Omental fat pad (tissue), 4 donors: ENCODE data around the gene MRGPRD. TPM values are rescaled to one million over a fixed set of nuclear protein-coding genes. Genes with fewer than 3 reads are reported as not detected.
A peak's percentile ranks its signal among the peaks of the same experiment; 100 is the strongest.

Experiments used
- ATAC-seq: fragments of 150-250 bp; one replicate; pipeline ENCODE4 v1.9.1; 2016; ENCODE audit warnings: mild to moderate bottlenecking, moderate library complexity; ENCODE audit not compliant: low FRiP score
- DNase-seq: peaks from one replicate; pipeline ENCODE4 v3.0.0-alpha.2; 2019; ENCODE audit warnings: low spot score
- CTCF ChIP-seq, 3 donors: fragments of 450-650 bp; IDR thresholded peaks; one replicate each; pipeline ENCODE4 v1.5.1; 2016 to 2017; ENCODE audit warnings: antibody characterized with exemption in 3 of 3, mild to moderate bottlenecking in 3 of 3, moderate library complexity in 2 of 3
- total RNA-seq, 4 donors: library from RNA; depleted of rRNA; stranded (reverse); fragments of >200 nt; gene quantifications; one replicate each; pipeline ENCODE4 v1.1.0, GENCODE V29; 2016

The MRGPRD gene
- total RNA-seq, 4 donors from 2014 or later, result not detected

- ATAC-seq (no peak), DNase-seq (no peak)
- TF ChIP-seq CTCF (IDR thresholded peaks at IDR 0.05), result no peak
Measured at GRCh38 chr11:69005631-69006368, 25.0 kb upstream of the MRGPRD start.

DNA sequence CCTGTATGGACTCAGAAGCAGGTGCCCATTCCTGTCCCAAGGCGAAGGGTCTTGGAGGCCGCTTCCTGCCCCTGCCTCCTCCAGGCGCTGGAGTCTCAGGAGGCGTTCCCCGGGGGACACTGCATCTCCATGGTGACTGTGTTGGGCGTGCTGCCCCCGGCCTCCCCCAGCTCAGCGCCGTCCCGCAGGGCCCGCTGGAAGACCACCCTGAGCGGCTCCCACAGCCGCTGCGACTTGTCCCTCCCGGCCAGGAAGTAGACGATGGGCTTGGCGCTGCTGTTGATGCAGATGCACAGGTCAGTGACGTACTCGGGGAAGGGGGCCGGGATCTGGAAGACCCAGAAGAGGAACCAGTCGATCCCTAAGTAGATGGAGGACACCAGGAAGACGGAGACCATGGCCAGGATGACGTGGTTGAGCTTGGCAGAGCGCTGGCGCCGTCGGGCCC, 24.4 kb upstream of the MRGPRD start:
- ATAC-seq, result no peak
- no peak for DNase-seq
- no peak for TF ChIP-seq CTCF (IDR thresholded peaks at IDR 0.05)

DNA sequence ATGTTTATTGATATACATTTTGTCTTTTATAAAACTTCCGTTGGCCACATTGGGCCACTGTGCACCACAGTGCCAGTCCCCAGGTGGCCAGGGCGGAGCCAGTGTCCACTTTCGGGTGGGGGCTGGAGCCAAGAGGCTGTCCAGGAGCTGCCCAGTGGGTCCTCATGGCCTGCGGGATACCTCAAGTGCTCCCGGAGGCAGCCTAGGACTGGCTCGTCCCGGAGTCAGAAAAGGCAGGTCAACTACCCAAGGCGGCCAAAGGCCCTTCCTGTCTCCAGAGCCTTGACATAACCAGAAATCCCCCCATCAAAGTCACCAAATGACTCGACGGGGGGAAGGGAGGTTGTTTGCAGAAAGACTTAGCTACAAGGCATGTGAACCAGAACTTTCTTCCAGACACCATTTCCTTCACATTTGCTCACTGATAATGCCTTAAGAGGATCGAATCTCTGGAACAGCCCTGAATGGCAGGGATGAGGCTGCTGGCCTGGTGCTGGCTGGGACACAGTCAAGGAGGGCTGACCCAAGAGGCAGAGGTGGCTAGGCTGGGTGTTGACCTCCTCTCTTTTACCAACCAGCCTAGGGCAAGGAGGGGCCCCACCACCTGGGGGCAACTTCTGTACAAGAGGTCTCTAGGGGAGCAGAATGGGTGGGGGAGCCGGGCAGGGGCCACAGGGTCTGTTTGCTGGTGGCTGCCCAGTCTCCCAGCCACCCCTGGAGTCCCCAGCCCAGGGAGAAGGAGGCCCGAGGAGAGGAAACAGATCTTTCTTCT, 23.8 kb upstream of the MRGPRD start:
- no peak for DNase-seq
- no peak for TF ChIP-seq CTCF (IDR thresholded peaks at IDR 0.05)

DNA sequence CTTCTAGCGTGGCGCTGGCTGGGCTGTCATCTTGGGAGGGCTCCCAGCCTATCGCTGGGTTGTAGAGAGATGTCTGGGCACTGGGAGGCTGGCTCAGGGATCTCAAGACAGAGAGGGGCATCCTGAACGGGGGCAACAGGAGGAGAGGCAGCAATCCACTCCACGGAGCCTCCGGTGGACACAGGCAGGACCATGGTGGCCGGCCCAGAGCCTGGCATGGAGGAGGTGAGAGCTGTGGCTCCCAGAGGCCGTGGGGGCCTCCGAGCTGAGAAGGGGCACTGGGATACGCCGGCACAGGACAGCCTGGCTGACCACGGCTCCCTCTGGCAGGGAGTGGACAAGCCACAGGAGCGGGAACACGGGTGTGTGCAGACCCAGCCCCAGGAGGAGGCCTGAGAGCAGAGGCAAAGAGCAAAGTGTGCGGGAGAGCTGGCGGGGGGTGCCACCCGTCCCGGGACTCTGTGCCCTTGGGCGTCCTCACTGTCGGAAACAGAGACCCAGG, 23.1 kb upstream of the MRGPRD start:
- no peak for TF ChIP-seq CTCF (IDR thresholded peaks at IDR 0.05)
- DNase-seq (no peak), ATAC-seq (no peak)

More for the DNA sequence above, 23.8 kb upstream of the MRGPRD start:
- no peak for ATAC-seq

DNA sequence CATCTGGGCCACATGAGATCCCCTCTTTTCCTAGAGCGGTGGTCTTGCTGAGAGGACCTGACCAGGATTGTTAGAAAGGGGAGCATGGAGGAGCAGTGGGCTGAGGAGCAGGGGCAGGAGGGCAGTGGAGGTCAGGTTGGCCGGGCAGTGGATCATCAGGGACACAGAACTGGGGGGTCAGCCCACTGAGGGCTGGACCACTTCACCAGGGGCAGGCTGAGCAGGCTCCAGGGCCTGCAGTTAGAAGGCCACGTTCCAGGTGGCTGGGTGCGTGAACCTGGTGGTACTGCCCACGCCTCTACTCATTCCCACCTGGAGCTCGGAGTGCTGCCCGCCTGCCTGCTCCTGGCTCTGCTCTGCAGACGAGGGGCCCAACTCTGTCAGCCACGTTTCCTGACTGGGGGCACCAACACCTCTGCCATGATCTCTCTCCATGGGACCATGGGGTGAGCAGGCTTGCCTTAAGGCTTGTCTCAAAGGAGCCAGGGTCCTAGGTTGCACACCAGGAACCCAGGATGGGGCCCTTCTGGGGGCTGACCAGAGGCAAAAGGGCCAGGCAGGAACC, 22.6 kb upstream of the MRGPRD start:
- ATAC-seq, result no peak
- DNase-seq, result peak; percentile 19
- no peak for TF ChIP-seq CTCF (IDR thresholded peaks at IDR 0.05)

DNA sequence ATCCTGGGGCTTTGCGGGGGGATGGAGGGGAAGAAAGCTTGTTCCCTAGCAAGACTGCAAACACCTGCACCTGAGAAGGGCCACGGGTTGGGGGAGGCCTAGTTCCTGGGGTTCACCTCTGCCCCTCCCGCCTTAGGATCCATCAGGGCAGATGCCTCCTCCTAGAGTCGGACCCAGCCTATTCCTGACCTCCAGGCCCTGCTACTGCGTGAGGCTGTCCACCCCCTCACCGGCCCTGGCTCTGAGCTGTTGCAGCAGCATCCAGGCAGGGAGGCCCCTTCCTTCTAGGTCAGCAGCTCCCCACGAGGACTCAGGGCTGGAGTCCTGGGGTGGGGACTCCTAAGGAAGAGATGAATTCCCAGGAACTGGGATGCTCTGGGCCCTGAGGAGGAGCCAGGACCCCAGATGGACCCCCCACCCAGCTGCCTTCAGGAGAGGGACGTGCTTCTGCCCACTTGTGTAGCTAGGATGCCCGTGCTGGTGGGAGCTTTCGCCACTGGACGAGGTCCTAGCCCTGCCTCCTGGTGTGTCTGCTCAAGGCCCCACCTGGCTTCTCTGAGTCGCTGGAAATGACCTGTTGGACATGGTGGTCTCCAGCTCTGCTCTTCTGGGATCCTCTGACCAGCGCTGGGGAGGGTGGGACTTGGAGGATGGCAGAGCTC, 21.9 kb upstream of the MRGPRD start:
- DNase-seq, result peak; percentile 21
- TF ChIP-seq CTCF (IDR thresholded peaks at IDR 0.05), result no peak
- ATAC-seq, result no peak
